HG02623 (cell line): Measurements from ENCODE around the gene SELENOH.

ENCODE experiments used
- ATAC-seq: cut with Tn5 transposase; IDR thresholded peaks from one replicate; pipeline ENCODE4 v1.9.1; 2021; ENCODE audit warnings: moderate library complexity; ENCODE audit not compliant: unreplicated experiment

The SELENOH gene

GRCh38 chr11:57745206-57745605, 3.9 kb downstream of the SELENOH start:
- ATAC-seq, result no peak

DNA sequence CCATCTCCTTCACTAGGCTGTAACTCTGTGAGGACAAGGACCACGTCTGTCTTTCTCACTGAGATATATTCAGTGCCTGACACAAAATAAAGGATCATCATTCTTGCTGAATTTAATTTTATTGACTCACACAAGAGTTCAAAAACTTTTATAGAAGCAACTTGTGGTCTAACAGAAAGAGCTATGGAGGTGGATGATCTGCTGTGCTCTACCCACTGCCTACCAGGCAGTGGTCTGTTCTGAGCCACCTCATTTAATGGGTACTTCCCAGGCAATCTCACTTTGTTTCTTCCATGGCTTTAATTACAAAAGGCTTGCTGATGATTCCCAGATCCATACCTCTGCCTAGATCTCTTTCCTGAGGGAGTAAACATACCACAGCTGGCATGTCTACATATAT, 5.6 kb downstream of the SELENOH start:
- no peak for ATAC-seq

GRCh38 chr11:57751176-57751575, 9.9 kb downstream of the SELENOH start:
- no peak for ATAC-seq

DNA sequence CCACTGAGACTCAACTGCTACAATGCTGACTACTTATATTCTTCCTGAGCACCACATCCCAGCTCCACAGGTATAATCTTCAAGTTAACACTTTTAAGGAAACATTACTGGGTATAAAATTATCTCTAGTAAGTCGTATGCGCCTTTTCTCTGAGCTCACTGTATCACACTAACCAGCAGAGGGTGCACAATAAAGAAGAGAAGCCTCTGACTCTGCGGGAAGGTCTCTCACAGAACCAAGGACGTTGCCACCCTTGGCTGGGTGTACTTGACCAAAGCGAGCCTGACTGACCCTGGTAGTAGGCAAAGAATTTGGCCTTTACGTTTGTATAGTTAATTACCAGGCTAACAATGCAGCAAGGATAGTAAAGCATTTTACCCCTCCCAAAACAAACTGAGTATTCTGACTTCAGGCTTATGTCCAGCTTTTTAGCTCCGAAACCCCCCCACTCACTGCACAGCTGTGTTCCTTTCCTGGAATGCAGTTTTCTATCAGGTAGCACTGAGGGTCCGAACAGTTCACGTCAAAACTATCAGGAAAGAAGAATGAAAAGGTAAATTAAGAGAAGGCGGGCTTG, 10.5 kb downstream of the SELENOH start, which contains the start of gene BTBD18:
TSS of gene BTBD18 (minus strand) at position 144 of the 578 bp plus-strand sequence. CDS start 631 bp downstream, outside the sequence.
- ATAC-seq, result no peak

- ATAC-seq, result no peak
Observed at GRCh38 chr11:57752954-57753353, 11.7 kb downstream of the SELENOH start.

- no peak for ATAC-seq
Observed at GRCh38 chr11:57758174-57758573, 16.9 kb downstream of the SELENOH start.

DNA sequence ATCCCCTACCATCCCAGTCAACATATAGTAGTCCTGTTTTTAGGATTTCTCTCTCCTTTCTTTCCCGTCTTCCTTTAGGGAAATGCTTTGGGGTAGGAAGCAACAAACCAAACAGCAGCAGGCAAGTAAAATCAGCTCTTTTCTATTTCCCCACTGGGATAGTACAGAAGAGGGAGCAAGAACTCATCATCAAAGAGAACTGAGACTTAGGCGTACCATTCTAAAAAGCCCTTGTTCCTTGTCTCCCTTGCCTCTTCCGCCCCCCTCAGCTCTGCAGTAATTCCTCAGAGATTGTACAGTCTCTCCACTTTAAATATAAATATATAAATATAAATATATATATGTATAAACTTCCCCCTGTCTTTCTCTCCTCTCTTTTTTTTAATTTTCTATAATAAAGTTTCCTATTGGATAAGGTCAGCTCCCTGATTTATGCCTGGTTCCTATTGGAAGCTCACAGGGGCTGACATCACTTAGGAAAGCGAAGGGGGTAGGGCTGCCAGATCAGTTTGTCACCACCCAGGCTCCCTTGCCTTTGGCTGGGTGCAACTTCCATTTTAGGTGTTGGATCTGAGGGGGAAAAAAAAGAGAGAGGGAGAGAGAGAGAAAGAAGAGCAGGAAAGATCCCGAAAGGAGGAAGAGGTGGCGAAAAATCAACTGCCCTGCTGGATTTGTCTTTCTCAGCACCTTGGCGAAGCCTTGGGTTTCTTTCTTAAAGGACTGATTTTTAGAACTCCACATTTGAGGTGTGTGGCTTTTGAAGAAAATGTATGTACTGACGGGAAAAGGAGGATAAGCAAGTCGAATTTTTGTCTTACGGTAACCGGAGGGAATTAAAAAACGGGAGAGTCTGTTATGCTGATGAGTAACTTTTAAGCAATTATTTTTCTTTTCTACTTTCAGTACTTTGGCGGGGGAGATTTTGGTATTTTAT, 20.3 kb downstream of the SELENOH start, which contains the start of gene CTNND1:
TSS of gene CTNND1 (plus strand) at position 502 of the 934 bp plus-strand sequence. CDS start 29,677 bp downstream, outside the sequence.
- peak; percentile 95 for ATAC-seq

- no peak for ATAC-seq
Observed at GRCh38 chr11:57762235-57762861, 21.1 kb downstream of the SELENOH start.

DNA sequence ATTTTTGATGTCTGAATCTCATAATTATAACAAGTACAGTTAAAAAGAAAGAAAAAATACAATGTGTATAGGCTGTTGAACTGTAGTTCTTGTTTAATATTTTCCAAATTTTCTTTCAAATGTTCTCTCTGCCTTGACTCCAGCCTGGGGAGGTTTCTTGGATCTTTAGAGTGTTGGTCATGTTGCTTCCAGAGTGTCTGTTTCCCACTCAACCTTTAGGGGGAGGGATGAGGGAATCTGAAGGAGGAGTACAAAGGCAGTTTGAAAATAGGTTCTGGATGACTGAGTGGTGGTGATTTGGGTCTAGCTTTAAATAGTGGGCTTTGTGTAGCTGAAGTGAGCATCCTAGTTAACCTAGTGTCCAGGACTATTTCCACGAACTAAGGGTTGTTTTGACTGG, 22.3 kb downstream of the SELENOH start:
- no peak for ATAC-seq

DNA sequence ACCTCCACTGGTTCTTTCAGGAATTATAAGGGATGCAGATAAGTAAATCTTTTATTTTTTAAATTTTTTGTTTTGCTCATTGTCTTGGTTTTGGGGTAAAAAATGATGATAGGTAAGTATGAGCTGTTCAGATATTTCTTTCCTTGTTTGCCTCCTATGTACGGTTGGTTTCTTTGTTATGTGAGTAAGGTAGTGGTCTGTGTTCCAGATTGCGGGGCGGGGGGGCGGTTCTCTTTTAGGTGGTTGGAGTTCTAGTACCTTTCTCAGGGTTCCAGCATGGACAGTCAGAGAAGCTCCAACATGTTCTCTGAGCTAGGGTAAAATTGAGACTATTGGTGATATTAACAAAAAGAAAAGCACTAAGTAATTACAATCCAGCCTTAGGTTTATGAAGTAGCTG, 22.7 kb downstream of the SELENOH start:
- no peak for ATAC-seq

DNA sequence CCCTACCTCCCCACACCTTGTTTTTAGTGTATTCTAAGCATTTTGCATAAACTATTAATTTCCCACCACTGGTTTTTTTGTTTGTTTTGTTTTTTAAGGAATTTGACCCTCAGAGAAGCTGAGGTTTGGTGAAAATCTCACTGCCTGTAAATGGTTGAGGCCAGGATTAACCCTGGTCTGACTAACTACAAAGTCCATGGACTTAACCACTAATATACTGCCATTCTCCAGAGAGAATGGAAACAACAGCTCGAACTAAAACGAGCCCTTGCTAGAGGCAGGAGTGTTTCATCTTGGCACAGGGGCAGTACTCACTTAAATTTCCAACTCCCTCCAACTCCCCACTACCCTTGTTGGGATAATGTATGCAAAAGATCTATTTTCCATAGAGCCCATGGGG, 23.3 kb downstream of the SELENOH start:
- no peak for ATAC-seq

- no peak for ATAC-seq
Observed at GRCh38 chr11:57764972-57765371, 23.7 kb downstream of the SELENOH start.

GRCh38 chr11:57770793-57771192, 29.5 kb downstream of the SELENOH start:
- no peak for ATAC-seq

DNA sequence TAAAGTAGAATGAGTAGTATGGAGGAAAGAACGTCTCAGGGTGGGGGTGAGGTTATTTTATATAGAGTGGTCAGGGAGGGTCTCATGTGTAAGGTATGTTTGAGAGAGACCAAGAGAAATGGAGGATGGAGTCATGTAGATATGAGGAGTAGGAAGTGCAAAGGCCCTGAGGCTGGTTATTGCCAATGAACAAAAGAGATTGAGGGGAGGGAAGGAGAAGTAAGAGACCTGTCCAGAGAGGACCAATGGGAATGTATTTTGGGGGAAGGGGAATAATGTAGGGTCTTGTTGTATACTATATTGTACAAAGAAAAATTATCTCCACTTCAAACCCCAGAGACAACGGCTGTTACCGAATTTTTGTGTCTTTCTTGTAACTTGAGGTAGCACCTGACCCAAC, 30.1 kb downstream of the SELENOH start:
- ATAC-seq, result no peak

GRCh38 chr11:57772562-57772961, 31.3 kb downstream of the SELENOH start:
- no peak for ATAC-seq

DNA sequence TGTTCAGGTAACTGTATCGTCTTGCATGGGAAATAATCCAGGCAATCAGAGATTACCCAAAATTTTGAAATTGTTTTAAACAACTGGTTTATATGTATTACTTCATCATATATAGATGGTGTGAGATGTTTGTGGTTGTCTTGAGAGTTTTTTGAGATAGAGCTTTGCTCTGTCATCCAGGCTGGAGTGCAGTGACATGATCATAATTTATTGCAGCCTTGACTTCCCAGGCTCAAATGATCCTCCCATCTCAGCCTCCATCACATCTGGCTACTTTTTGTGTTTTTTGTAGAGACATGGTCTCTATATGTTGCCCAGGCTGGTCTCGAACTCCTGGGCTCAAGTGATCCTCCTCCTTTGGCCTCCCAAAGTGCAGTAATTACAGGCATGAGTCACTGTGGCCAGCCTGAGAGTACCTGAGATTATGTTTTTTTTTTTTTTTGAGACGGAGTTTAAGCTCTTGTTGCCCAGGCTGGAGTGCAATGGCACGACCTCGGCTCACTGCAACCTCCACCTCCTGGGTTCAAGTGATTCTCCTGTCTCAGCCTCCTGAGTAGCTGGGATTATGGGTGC, 31.8 kb downstream of the SELENOH start:
- ATAC-seq, result no peak

DNA sequence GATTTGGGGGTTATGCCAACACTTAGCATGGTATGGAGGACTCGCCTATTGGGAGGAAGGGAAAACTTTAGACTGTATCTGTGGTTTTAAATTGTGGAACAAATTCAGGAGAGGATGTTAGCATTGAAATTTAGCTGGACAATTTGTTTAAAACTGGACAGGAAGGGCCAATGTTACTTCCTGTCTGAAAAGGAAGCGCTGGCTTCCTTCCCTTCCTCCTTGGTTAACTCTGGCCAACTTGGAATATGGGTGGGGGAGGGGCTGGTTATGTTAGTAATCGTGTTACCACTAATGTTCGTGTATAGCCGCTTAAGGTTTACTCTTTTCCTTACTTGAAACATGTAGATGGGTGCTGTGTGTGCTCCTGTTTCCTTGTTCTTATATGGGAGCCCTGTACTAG, 34.2 kb downstream of the SELENOH start:
- ATAC-seq, result no peak

DNA sequence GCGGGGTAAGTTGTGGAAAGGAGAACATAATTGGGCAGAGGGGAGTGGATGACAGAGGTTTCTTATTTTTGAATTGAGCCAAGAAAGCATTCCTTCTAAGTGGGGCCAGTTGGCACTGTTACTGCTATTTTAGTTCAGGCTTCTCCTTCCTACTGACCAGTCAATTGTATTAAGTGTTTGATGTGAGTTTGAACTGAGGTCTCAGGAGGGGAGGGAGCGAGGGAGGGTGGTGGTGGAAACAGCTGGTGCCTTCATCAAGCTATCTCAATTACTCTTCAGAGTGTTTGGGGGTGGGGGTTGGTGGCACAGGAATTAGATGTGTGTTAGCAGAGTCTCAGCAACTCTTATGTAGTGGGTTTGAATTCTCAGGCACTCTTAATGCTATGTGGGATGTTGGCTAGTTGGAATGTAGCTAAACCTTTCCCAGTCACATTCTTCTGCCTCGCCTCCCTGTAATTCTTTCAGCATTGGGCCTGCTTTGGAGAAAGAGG, 34.8 kb downstream of the SELENOH start:
- no peak for ATAC-seq

GRCh38 chr11:57776577-57777210, 35.4 kb downstream of the SELENOH start:
- no peak for ATAC-seq

GRCh38 chr11:57777969-57778317, 36.7 kb downstream of the SELENOH start:
- ATAC-seq, result no peak
